CD4-positive, alpha-beta T cell treated with Interleukin-4 for 4 hours (primary cell): ENCODE results near the gene RARB.

Experiments used
- DNase-seq: peaks from one replicate; pipeline ENCODE4 v3.0.0-alpha.2; 2020

RARB gene

GRCh38 chr3:25582242-25582641 lies 154.2 kb downstream of the RARB start:
- no peak for DNase-seq

- DNase-seq: no peak
Measured at GRCh38 chr3:25583343-25583742, 155.3 kb downstream of the RARB start.

GRCh38 chr3:25584011-25584789 lies 156.1 kb downstream of the RARB start:
- no peak for DNase-seq

- DNase-seq: no peak
Measured at GRCh38 chr3:25585361-25586166, 157.5 kb downstream of the RARB start.

- DNase-seq: no peak
Measured at GRCh38 chr3:25586167-25586505, 158.1 kb downstream of the RARB start.

- DNase-seq: no peak
Measured at GRCh38 chr3:25586553-25586952, 158.5 kb downstream of the RARB start.

GRCh38 chr3:25587094-25587493 lies 159.0 kb downstream of the RARB start:
- DNase-seq: no peak

GRCh38 chr3:25587526-25587925 lies 159.5 kb downstream of the RARB start:
- no peak for DNase-seq

- DNase-seq: no peak
Measured at GRCh38 chr3:25587975-25588374, 159.9 kb downstream of the RARB start.

- DNase-seq: no peak
Measured at GRCh38 chr3:25588441-25589103, 160.5 kb downstream of the RARB start.

- DNase-seq: no peak
Measured at GRCh38 chr3:25589104-25589782, 161.2 kb downstream of the RARB start.

GRCh38 chr3:25589783-25590258 lies 161.8 kb downstream of the RARB start:
- DNase-seq: no peak

GRCh38 chr3:25592510-25592968 lies 164.5 kb downstream of the RARB start:
- no peak for DNase-seq

GRCh38 chr3:25593001-25593400 lies 164.9 kb downstream of the RARB start:
- DNase-seq: no peak

- DNase-seq: peak; percentile 43
Measured at GRCh38 chr3:25594007-25594502, 166.0 kb downstream of the RARB start.

GRCh38 chr3:25597535-25598101 lies 169.6 kb downstream of the RARB start:
- DNase-seq: no peak

GRCh38 chr3:25603703-25604102 lies 175.6 kb downstream of the RARB start:
- DNase-seq: no peak

GRCh38 chr3:25604107-25604805 lies 176.2 kb downstream of the RARB start:
- DNase-seq: peak; percentile 11

GRCh38 chr3:25610167-25610566 lies 182.1 kb downstream of the RARB start:
- DNase-seq: no peak

- DNase-seq: no peak
Measured at GRCh38 chr3:25610779-25611178, 182.7 kb downstream of the RARB start.

GRCh38 chr3:25611193-25611592 lies 183.1 kb downstream of the RARB start:
- DNase-seq: no peak

GRCh38 chr3:25618028-25618427 lies 190.0 kb downstream of the RARB start:
- no peak for DNase-seq
